ENCODE results near the gene OSBPL1A. TPM values are rescaled to one million over a fixed set of nuclear protein-coding genes. Genes with fewer than 3 reads are reported as not detected.

The OSBPL1A gene
- total RNA-seq, 2 donors from 2014 or later, result 57.0 to 86.7 TPM

- TF ChIP-seq, protein P1, sequence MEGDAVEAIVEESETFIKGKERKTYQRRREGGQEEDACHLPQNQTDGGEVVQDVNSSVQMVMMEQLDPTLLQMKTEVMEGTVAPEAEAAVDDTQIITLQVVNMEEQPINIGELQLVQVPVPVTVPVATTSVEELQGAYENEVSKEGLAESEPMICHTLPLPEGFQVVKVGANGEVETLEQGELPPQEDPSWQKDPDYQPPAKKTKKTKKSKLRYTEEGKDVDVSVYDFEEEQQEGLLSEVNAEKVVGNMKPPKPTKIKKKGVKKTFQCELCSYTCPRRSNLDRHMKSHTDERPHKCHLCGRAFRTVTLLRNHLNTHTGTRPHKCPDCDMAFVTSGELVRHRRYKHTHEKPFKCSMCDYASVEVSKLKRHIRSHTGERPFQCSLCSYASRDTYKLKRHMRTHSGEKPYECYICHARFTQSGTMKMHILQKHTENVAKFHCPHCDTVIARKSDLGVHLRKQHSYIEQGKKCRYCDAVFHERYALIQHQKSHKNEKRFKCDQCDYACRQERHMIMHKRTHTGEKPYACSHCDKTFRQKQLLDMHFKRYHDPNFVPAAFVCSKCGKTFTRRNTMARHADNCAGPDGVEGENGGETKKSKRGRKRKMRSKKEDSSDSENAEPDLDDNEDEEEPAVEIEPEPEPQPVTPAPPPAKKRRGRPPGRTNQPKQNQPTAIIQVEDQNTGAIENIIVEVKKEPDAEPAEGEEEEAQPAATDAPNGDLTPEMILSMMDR (IDR thresholded peaks at IDR 0.05), result peak in 1 of 2 donors; percentile 42
- Histone ChIP-seq H3K27ac (peak overlapping the region; percentile 86 to 95), H3K27me3 (no peaks in the 10 kb centered on the region), H3K36me3 (no peaks in the 10 kb centered on the region), H3K4me1 (peaks cover 0 to 20% of the 10 kb centered on the region in 2 donors), H3K9me3 (peaks cover 0 to 6% of the 10 kb centered on the region in 2 donors), H3K4me3 (peak overlapping the region; percentile 56 to 71)
- DNase-seq (ENCODE audit: low spot score), result peak; percentile 66
Observed at GRCh38 chr18:24271381-24272228, 126.0 kb downstream of the OSBPL1A start.

DNA sequence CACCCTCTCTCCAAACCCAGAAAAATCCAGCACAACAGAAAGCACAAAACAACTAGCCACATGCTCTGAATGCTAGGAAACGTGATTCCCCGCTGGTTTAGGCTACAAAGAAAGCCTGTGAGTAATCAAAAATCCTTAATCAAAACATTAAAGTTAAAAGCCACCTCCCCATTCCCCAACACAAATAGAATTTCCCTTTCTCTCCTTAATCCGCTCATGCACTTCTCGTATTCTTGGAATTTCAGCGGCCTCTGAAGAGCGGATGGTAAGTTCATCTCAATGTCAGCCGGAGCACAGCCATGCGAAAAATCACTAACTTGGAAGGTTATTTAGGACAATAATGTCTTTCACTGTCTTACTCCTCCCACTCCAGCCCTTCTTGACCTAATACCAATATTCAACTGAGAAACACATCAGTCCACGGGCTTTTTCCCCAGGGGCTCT lies 126.7 kb downstream of the OSBPL1A start:
- H3K4me3 ChIP-seq, result peak overlapping the region; percentile 56 to 71
- TF ChIP-seq, protein P1 (IDR thresholded peaks at IDR 0.05), result no peak
- no peak for DNase-seq (ENCODE audit: low spot score)
- peaks cover 0 to 20% of the 10 kb centered on the region in 2 donors for H3K4me1 ChIP-seq
- peak overlapping the region; percentile 86 to 95 for H3K27ac ChIP-seq
- peaks cover 0 to 6% of the 10 kb centered on the region in 2 donors for H3K9me3 ChIP-seq
- no peaks in the 10 kb centered on the region for H3K36me3 ChIP-seq
- H3K27me3 ChIP-seq, result no peaks in the 10 kb centered on the region

DNA sequence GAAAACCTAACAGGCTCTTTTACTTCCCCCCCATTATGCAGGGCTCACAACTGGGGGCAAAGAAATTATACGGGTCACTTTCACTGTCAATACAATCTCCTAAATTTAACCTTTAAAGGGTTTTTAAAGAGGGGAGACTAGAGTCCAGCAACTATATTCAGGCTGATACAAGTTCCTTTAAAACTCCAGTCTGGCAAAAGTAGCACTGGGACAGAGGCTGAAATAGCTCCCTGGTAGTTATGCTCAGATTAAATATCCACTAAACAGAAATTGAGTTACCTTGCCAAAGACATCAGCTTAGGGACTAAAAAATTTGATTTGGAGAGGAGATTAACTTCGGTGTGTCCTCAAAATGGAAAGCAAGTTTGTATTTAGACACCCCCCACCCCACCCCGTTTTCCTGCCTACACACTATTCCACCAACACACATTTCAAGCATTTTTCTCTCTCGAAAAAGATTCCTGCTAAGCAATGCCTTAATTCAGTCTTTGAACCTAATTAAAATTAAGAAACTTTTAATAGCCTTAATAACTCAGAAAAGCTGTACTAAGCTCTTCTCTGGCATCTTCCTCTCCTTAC lies 127.2 kb downstream of the OSBPL1A start:
- Histone ChIP-seq H3K4me1 (peaks cover 0 to 19% of the 10 kb centered on the region in 2 donors), H3K27ac (peak overlapping the region; percentile 86 to 95)

DNA sequence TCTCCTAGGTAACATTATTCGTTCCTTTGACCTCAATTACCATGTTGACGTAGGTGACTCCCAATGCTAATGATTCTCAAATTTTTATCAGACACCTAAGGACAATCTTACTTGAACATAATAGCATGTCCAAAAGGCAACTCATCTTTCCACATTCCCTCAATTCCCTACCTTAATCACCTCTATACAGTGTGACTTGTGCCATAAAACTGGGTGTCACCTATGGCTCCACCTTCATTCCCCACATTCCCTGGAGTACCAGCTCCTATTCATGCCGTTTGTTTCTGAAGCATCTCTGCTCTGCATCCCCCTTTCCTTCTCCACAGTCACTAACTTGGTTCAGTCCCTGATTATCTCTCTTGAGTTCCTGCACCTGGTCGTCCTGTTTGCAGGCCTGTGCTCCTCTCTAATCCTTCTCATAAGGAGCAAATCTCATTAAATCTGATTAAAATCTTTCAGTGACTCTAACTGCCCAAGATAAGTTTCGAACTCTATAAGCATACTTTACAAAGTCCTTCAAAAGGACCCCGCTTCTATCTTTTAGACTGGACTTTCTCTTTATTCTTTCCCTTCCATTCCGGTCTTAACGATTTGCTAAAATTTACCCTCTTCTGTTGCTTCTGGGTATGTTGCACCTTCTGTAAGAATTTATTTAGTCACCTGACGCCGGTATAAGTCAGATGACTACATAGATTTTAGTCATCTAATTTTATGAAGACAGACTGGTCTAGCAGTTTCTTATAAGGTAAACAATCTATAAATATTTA lies 128.7 kb downstream of the OSBPL1A start:
- Histone ChIP-seq H3K27me3 (no peaks in the 10 kb centered on the region), H3K9me3 (peaks cover 0 to 6% of the 10 kb centered on the region in 2 donors), H3K4me3 (no peak overlapping the region), H3K36me3 (no peaks in the 10 kb centered on the region), H3K4me1 (peaks cover 0 to 6% of the 10 kb centered on the region in 2 donors), H3K27ac (peak overlapping the region in 1 of 2 donors; percentile 95)
- no peak for DNase-seq (ENCODE audit: low spot score)
- TF ChIP-seq, protein P1 (IDR thresholded peaks at IDR 0.05), result no peak

More for the DNA sequence above, 127.2 kb downstream of the OSBPL1A start:
- H3K9me3 ChIP-seq, result peaks cover 0 to 6% of the 10 kb centered on the region in 2 donors
- TF ChIP-seq, protein P1 (IDR thresholded peaks at IDR 0.05), result no peak
- H3K4me3 ChIP-seq, result peak overlapping the region; percentile 56 to 71
- H3K36me3 ChIP-seq, result no peaks in the 10 kb centered on the region
- no peak for DNase-seq (ENCODE audit: low spot score)
- H3K27me3 ChIP-seq, result no peaks in the 10 kb centered on the region

DNA sequence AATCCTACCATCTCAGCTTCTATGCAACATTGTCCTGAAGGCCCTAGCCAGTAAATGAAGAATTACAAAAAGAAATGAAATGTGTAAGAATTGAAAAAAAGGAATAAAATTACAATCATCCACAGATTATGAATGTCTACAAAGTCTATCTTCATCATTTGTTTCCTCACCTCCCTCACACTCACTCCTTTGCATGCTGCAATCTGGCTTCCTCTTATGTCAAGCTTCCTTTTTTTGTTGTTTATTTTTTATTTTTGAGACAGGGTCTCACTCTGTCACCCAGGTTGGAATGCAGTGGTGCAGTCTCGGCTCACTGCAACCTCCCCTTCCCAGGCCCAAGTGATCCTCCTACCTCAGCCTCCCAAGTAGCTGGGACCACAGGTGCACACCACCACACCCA lies 129.7 kb downstream of the OSBPL1A start:
- Histone ChIP-seq H3K4me1 (peaks cover 0 to 7% of the 10 kb centered on the region in 2 donors), H3K36me3 (no peaks in the 10 kb centered on the region), H3K9me3 (peaks cover 0 to 6% of the 10 kb centered on the region in 2 donors), H3K27me3 (no peaks in the 10 kb centered on the region), H3K27ac (no peak overlapping the region), H3K4me3 (no peak overlapping the region)
- TF ChIP-seq, protein P1 (IDR thresholded peaks at IDR 0.05), result no peak
- no peak for DNase-seq (ENCODE audit: low spot score)

All from right atrium auricular region (tissue), 2 donors.